ENCODE data around the gene THSD7B. TPM values are rescaled to one million over a fixed set of nuclear protein-coding genes. Genes with fewer than 3 reads are reported as not detected.

The THSD7B gene
- total RNA-seq, 2 donors from 2014 or later = 0.19 to 0.49 TPM

- H3K27ac Mint-ChIP-seq = no peak overlapping the region
- H3K4me1 Mint-ChIP-seq (ENCODE audit: low read depth) = no peaks in the 10 kb centered on the region
- ATAC-seq (replicated peaks in 1 of 2) (no peak), DNase-seq (no peak)
- H3K4me3 Mint-ChIP-seq = no peak overlapping the region
- no peaks in the 10 kb centered on the region for H3K27me3 Mint-ChIP-seq (ENCODE audit: low read depth)
- H3K36me3 Mint-ChIP-seq (ENCODE audit: insufficient read depth in 2 of 2) = no peaks in the 10 kb centered on the region
- peaks cover 4 to 5% of the 10 kb centered on the region in 2 donors for H3K9me3 Mint-ChIP-seq
Observed at GRCh38 chr2:137420744-137421143, 655.4 kb downstream of the THSD7B start.

GRCh38 chr2:137435162-137435561, 669.8 kb downstream of the THSD7B start:
- Mint-ChIP-seq H3K27me3 (ENCODE audit: low read depth) (no peaks in the 10 kb centered on the region), H3K9me3 (peaks cover 0 to 3% of the 10 kb centered on the region in 2 donors), H3K27ac (no peak overlapping the region), H3K36me3 (ENCODE audit: insufficient read depth in 2 of 2) (no peaks in the 10 kb centered on the region), H3K4me1 (ENCODE audit: low read depth) (no peaks in the 10 kb centered on the region), H3K4me3 (no peak overlapping the region)
- ATAC-seq (replicated peaks in 1 of 2) = no peak
- DNase-seq = no peak

- no peaks in the 10 kb centered on the region for H3K36me3 Mint-ChIP-seq (ENCODE audit: insufficient read depth in 2 of 2)
- ATAC-seq (replicated peaks in 1 of 2) (no peak), DNase-seq (no peak)
- peaks cover 0 to 3% of the 10 kb centered on the region in 2 donors for H3K9me3 Mint-ChIP-seq
- H3K27ac Mint-ChIP-seq = no peak overlapping the region
- H3K4me3 Mint-ChIP-seq = no peak overlapping the region
- no peaks in the 10 kb centered on the region for H3K4me1 Mint-ChIP-seq (ENCODE audit: low read depth)
- H3K27me3 Mint-ChIP-seq (ENCODE audit: low read depth) = no peaks in the 10 kb centered on the region
Observed at GRCh38 chr2:137437386-137437785, 672.0 kb downstream of the THSD7B start.

GRCh38 chr2:137444970-137445369, 679.6 kb downstream of the THSD7B start:
- DNase-seq = no peak
- H3K4me3 Mint-ChIP-seq = no peak overlapping the region
- peaks cover 4 to 5% of the 10 kb centered on the region in 2 donors for H3K9me3 Mint-ChIP-seq
- no peak for ATAC-seq (replicated peaks in 1 of 2)
- H3K36me3 Mint-ChIP-seq (ENCODE audit: insufficient read depth in 2 of 2) = no peaks in the 10 kb centered on the region
- H3K27ac Mint-ChIP-seq = no peak overlapping the region
- H3K27me3 Mint-ChIP-seq (ENCODE audit: low read depth) = no peaks in the 10 kb centered on the region
- H3K4me1 Mint-ChIP-seq (ENCODE audit: low read depth) = no peaks in the 10 kb centered on the region

- DNase-seq (no peak), ATAC-seq (replicated peaks in 1 of 2) (no peak)
- Mint-ChIP-seq H3K9me3 (peaks cover 4 to 7% of the 10 kb centered on the region in 2 donors), H3K4me3 (no peak overlapping the region), H3K36me3 (ENCODE audit: insufficient read depth in 2 of 2) (no peaks in the 10 kb centered on the region), H3K27ac (no peak overlapping the region), H3K27me3 (ENCODE audit: low read depth) (no peaks in the 10 kb centered on the region), H3K4me1 (ENCODE audit: low read depth) (no peaks in the 10 kb centered on the region)
Observed at GRCh38 chr2:137449454-137449853, 684.1 kb downstream of the THSD7B start.

GRCh38 chr2:137454886-137455285, 689.5 kb downstream of the THSD7B start:
- H3K27me3 Mint-ChIP-seq (ENCODE audit: low read depth) = no peaks in the 10 kb centered on the region
- H3K36me3 Mint-ChIP-seq (ENCODE audit: insufficient read depth in 2 of 2) = no peaks in the 10 kb centered on the region
- no peak for ATAC-seq (replicated peaks in 1 of 2)
- DNase-seq = no peak
- H3K9me3 Mint-ChIP-seq = peaks cover 0 to 2% of the 10 kb centered on the region in 2 donors
- no peaks in the 10 kb centered on the region for H3K4me1 Mint-ChIP-seq (ENCODE audit: low read depth)
- H3K27ac Mint-ChIP-seq = no peak overlapping the region
- H3K4me3 Mint-ChIP-seq = no peak overlapping the region

- Mint-ChIP-seq H3K4me3 (no peak overlapping the region), H3K27ac (no peak overlapping the region), H3K9me3 (peaks cover 0 to 2% of the 10 kb centered on the region in 2 donors), H3K27me3 (ENCODE audit: low read depth) (no peaks in the 10 kb centered on the region), H3K4me1 (ENCODE audit: low read depth) (no peaks in the 10 kb centered on the region), H3K36me3 (ENCODE audit: insufficient read depth in 2 of 2) (no peaks in the 10 kb centered on the region)
- DNase-seq (peak; percentile 0 to 2), ATAC-seq (replicated peaks in 1 of 2) (no peak)
Observed at GRCh38 chr2:137467246-137467862, 702.0 kb downstream of the THSD7B start.

GRCh38 chr2:137493261-137493660, 727.9 kb downstream of the THSD7B start:
- no peaks in the 10 kb centered on the region for H3K27me3 Mint-ChIP-seq (ENCODE audit: low read depth)
- no peak overlapping the region for H3K4me3 Mint-ChIP-seq
- ATAC-seq (replicated peaks in 1 of 2) (no peak), DNase-seq (no peak)
- H3K36me3 Mint-ChIP-seq (ENCODE audit: insufficient read depth in 2 of 2) = no peaks in the 10 kb centered on the region
- H3K9me3 Mint-ChIP-seq = peaks cover 1 to 2% of the 10 kb centered on the region in 2 donors
- no peak overlapping the region for H3K27ac Mint-ChIP-seq
- no peaks in the 10 kb centered on the region for H3K4me1 Mint-ChIP-seq (ENCODE audit: low read depth)

GRCh38 chr2:137500599-137500998, 735.3 kb downstream of the THSD7B start:
- DNase-seq (no peak), ATAC-seq (replicated peaks in 1 of 2) (no peak)
- Mint-ChIP-seq H3K4me1 (ENCODE audit: low read depth) (no peaks in the 10 kb centered on the region), H3K36me3 (ENCODE audit: insufficient read depth in 2 of 2) (no peaks in the 10 kb centered on the region), H3K4me3 (no peak overlapping the region), H3K9me3 (peaks cover 0 to 2% of the 10 kb centered on the region in 2 donors), H3K27ac (no peak overlapping the region), H3K27me3 (ENCODE audit: low read depth) (no peaks in the 10 kb centered on the region)

- no peak for DNase-seq
- Mint-ChIP-seq H3K27ac (no peak overlapping the region), H3K9me3 (peaks cover 0 to 4% of the 10 kb centered on the region in 2 donors), H3K4me1 (ENCODE audit: low read depth) (no peaks in the 10 kb centered on the region), H3K4me3 (no peak overlapping the region), H3K36me3 (ENCODE audit: insufficient read depth in 2 of 2) (no peaks in the 10 kb centered on the region), H3K27me3 (ENCODE audit: low read depth) (no peaks in the 10 kb centered on the region)
- ATAC-seq (replicated peaks in 1 of 2) = no peak
Observed at GRCh38 chr2:137507237-137507636, 741.9 kb downstream of the THSD7B start.

- H3K4me3 Mint-ChIP-seq = no peak overlapping the region
Observed at GRCh38 chr2:137508739-137509384, 743.5 kb downstream of the THSD7B start.

GRCh38 chr2:137511526-137511925, 746.2 kb downstream of the THSD7B start:
- no peaks in the 10 kb centered on the region for H3K4me1 Mint-ChIP-seq (ENCODE audit: low read depth)
- ATAC-seq (replicated peaks in 1 of 2) = no peak
- H3K9me3 Mint-ChIP-seq = peaks cover 0 to 2% of the 10 kb centered on the region in 2 donors
- H3K4me3 Mint-ChIP-seq = no peak overlapping the region
- no peaks in the 10 kb centered on the region for H3K36me3 Mint-ChIP-seq (ENCODE audit: insufficient read depth in 2 of 2)
- H3K27me3 Mint-ChIP-seq (ENCODE audit: low read depth) = no peaks in the 10 kb centered on the region
- DNase-seq = no peak
- no peak overlapping the region for H3K27ac Mint-ChIP-seq

More at GRCh38 chr2:137508739-137509384, 743.5 kb downstream of the THSD7B start:
- no peaks in the 10 kb centered on the region for H3K4me1 Mint-ChIP-seq (ENCODE audit: low read depth)
- no peaks in the 10 kb centered on the region for H3K36me3 Mint-ChIP-seq (ENCODE audit: insufficient read depth in 2 of 2)
- H3K9me3 Mint-ChIP-seq = peaks cover 0 to 4% of the 10 kb centered on the region in 2 donors
- ATAC-seq (replicated peaks in 1 of 2) (no peak), DNase-seq (no peak)
- no peak overlapping the region for H3K27ac Mint-ChIP-seq
- H3K27me3 Mint-ChIP-seq (ENCODE audit: low read depth) = no peaks in the 10 kb centered on the region

- no peak for ATAC-seq (replicated peaks in 1 of 2)
- H3K27ac Mint-ChIP-seq = no peak overlapping the region
- no peaks in the 10 kb centered on the region for H3K36me3 Mint-ChIP-seq (ENCODE audit: insufficient read depth in 2 of 2)
- no peak for DNase-seq
- no peaks in the 10 kb centered on the region for H3K27me3 Mint-ChIP-seq (ENCODE audit: low read depth)
- peaks cover 0 to 2% of the 10 kb centered on the region in 2 donors for H3K9me3 Mint-ChIP-seq
- H3K4me1 Mint-ChIP-seq (ENCODE audit: low read depth) = no peaks in the 10 kb centered on the region
- no peak overlapping the region for H3K4me3 Mint-ChIP-seq
Observed at GRCh38 chr2:137521653-137522619, 756.6 kb downstream of the THSD7B start.
